SK-N-SH (cell line): ENCODE results near the gene COL8A1. TPM values are rescaled to one million over a fixed set of nuclear protein-coding genes. Genes with fewer than 3 reads are reported as not detected.

ENCODE experiments used
- CTCF ChIA-PET: fragments of 300-600, 350-600 bp; formaldehyde crosslinking; extraction: SDS; loops from one replicate; lab custom pipeline; 2021; lab: Yijun Ruan, JAX
- POLR2A ChIA-PET: fragments of 350-600 bp; sonication (Branson Sonifier 250); formaldehyde crosslinking; extraction: SDS; loops from one replicate; lab custom pipeline; 2020; ENCODE audit warnings: antibody characterized with exemption, inconsistent platforms; lab: Yijun Ruan, JAX
- DNase-seq: peaks from one replicate; pipeline ENCODE4 v3.0.0; 2012
- H2AFZ ChIP-seq: fragments of 200-600 bp; sonication (generic); 2 replicates; pipeline ENCODE4 v1.8.1; 2016; ENCODE audit warnings: antibody characterized with exemption, mild to moderate bottlenecking, low read depth
- H3F3A ChIP-seq: fragments of 200-600 bp; sonication (generic); replicated peaks from 2 replicates; pipeline ENCODE3; 2016; ENCODE audit warnings: antibody characterized with exemption, mild to moderate bottlenecking; ENCODE audit not compliant: insufficient read depth
- H3K27ac ChIP-seq, 2 experiments: fragments of 200-500 bp in 1 of 2; fragments of 200-600 bp in 1 of 2; sonication (Bioruptor generic) in 1 of 2; sonication (generic), shearing (Covaris generic) in 1 of 2; 2 replicates each; pipeline versions ENCODE4 v1.5.1 to v1.6.1; 2014 to 2016; ENCODE audit warnings: low read depth in 2 of 2, inconsistent platforms in 1 of 2, low read length in 1 of 2, mild to moderate bottlenecking in 1 of 2, mixed read lengths in 1 of 2
- H3K27me3 ChIP-seq: fragments of 200-600 bp; sonication (generic), shearing (Covaris generic); 2 replicates; pipeline ENCODE4 v1.6.1; 2016; ENCODE audit warnings: mixed run types; ENCODE audit not compliant: insufficient read depth
- H3K36me3 ChIP-seq, 2 experiments: fragments of 200-500 bp in 1 of 2; fragments of 200-600 bp in 1 of 2; sonication (Bioruptor generic) in 1 of 2; sonication (generic) in 1 of 2; replicated peaks in 1 of 2; 2 replicates each; pipeline versions ENCODE3 to v1.5.1; 2014 to 2016; ENCODE audit warnings: low read length in 1 of 2, mild to moderate bottlenecking in 1 of 2; ENCODE audit not compliant: insufficient read depth in 2 of 2, control insufficient read depth in 1 of 2
- H3K4me1 ChIP-seq, 2 experiments: fragments of 200-500 bp in 1 of 2; fragments of 200-600 bp in 1 of 2; sonication (Bioruptor generic) in 1 of 2; sonication (generic), shearing (Covaris generic) in 1 of 2; 2 replicates each; pipeline versions ENCODE4 v1.5.1 to v1.6.1; 2014 to 2016; ENCODE audit warnings: low read depth in 1 of 2, low read length in 1 of 2, mixed run types in 1 of 2; ENCODE audit not compliant: insufficient read depth in 2 of 2, control insufficient read depth in 1 of 2
- H3K4me2 ChIP-seq: fragments of 200-600 bp; sonication (generic), shearing (Covaris generic); 2 replicates; pipeline ENCODE4 v1.6.1; 2017; ENCODE audit warnings: mixed run types
- H3K4me3 ChIP-seq, 2 experiments: fragments of 200-500 bp in 1 of 2; fragments of 200-600 bp in 1 of 2; sonication (Bioruptor generic) in 1 of 2; sonication (generic), shearing (Covaris generic) in 1 of 2; 2 replicates each; pipeline versions ENCODE4 v1.5.1 to v1.8.1; 2014 to 2016; ENCODE audit warnings: low read depth in 2 of 2, inconsistent platforms in 1 of 2, low read length in 1 of 2, mild to moderate bottlenecking in 1 of 2, mixed read lengths in 1 of 2, moderate library complexity in 1 of 2
- H3K79me2 ChIP-seq: fragments of 200-600 bp; sonication (generic); 2 replicates; pipeline ENCODE4 v1.8.1; 2017; ENCODE audit warnings: mild to moderate bottlenecking; ENCODE audit not compliant: insufficient read depth
- H3K9ac ChIP-seq: fragments of 200-600 bp; sonication (generic); 2 replicates; pipeline ENCODE4 v1.6.1; 2017; ENCODE audit warnings: mixed run types
- H3K9me2 ChIP-seq: fragments of 200-600 bp; sonication (generic); 2 replicates; pipeline ENCODE4 v1.6.1; 2017; ENCODE audit warnings: mixed run types
- H3K9me3 ChIP-seq: fragments of 200-600 bp; sonication (generic); 2 replicates; pipeline ENCODE4 v1.6.1; 2017; ENCODE audit warnings: mixed run types, mild to moderate bottlenecking, moderate library complexity
- H4K20me1 ChIP-seq: fragments of 200-600 bp; sonication (generic); 2 replicates; pipeline ENCODE4 v1.6.1; 2017; ENCODE audit warnings: mild to moderate bottlenecking, mixed run types; ENCODE audit not compliant: insufficient read depth
- FOXJ3 ChIP-seq: sonication (generic); formaldehyde crosslinking; IDR thresholded peaks from 2 replicates; pipeline ENCODE4 v1.5.1; 2020; ENCODE audit warnings: mild to moderate bottlenecking, missing genetic modification reagents
- GATA2 ChIP-seq: sonication (generic); formaldehyde crosslinking; IDR thresholded peaks from 2 replicates; pipeline ENCODE4 v1.5.0; 2020; ENCODE audit warnings: mild to moderate bottlenecking, missing genetic modification reagents
- MXI1 ChIP-seq: IDR thresholded peaks from 2 replicates; pipeline ENCODE4 v1.6.1; 2012; ENCODE audit warnings: mild to moderate bottlenecking, low read depth, low read length, improper control_type of control experiment
- NRF1 ChIP-seq: IDR thresholded peaks from 2 replicates; pipeline ENCODE4 v1.6.1; 2012; ENCODE audit warnings: low read depth, mild to moderate bottlenecking, low read length
- POLR2AphosphoS5 ChIP-seq: IDR thresholded peaks from 2 replicates; pipeline ENCODE4 v1.6.1; 2012; ENCODE audit warnings: low read depth, low read length
- RXRA ChIP-seq: IDR thresholded peaks from 2 replicates; pipeline ENCODE4 v1.4.0; 2012; ENCODE audit warnings: low read depth, mild to moderate bottlenecking, borderline replicate concordance
- SIN3A ChIP-seq: IDR thresholded peaks from 2 replicates; pipeline ENCODE4 v1.6.1; 2012; ENCODE audit warnings: low read depth, mild to moderate bottlenecking, low read length, moderate library complexity, borderline replicate concordance
- TAF1 ChIP-seq: IDR thresholded peaks from 2 replicates; pipeline ENCODE4 v1.6.1; 2012; ENCODE audit warnings: low read depth, mild to moderate bottlenecking, low read length, moderate library complexity, borderline replicate concordance
- WGBS: methylation state at CpG from one replicate; pipeline ENCODE4 v1.1.6; 2017; ENCODE audit warnings: low lambda C conversion rate; 5-methylcytosine and 5-hydroxymethylcytosine counted together
- polyA plus RNA-seq, 3 experiments: library from polyadenylated mRNA; depleted of rRNA; stranded (reverse); fragments of >200 nt; gene quantifications; 2 replicates each; pipeline ENCODE4 v1.2.3, GENCODE V29; 2012
- TF ChIP-seq, protein P1 (sequence below): IDR thresholded peaks from 2 replicates; pipeline ENCODE4 v1.4.0; 2012; ENCODE audit warnings: low read depth, borderline replicate concordance
- TF ChIP-seq, protein P2 (sequence below): IDR thresholded peaks from 2 replicates; pipeline ENCODE4 v1.6.1; 2012; ENCODE audit warnings: mild to moderate bottlenecking, low read depth, low read length, moderate library complexity
- TF ChIP-seq, protein P3 (sequence below): IDR thresholded peaks from 2 replicates; pipeline ENCODE4 v1.4.0; 2012; ENCODE audit warnings: low read depth, borderline replicate concordance
- TF ChIP-seq, protein P4 (sequence below): fragments of 150-350 bp; IDR thresholded peaks from 2 replicates; pipeline ENCODE4 v1.6.1; 2017; ENCODE audit warnings: antibody characterized with exemption, low read length, low read depth, borderline replicate concordance

The COL8A1 gene
- polyA plus RNA-seq, 1 of the 3 experiments (the other 2 are of a cell fraction) = 4.0 TPM

DNA sequence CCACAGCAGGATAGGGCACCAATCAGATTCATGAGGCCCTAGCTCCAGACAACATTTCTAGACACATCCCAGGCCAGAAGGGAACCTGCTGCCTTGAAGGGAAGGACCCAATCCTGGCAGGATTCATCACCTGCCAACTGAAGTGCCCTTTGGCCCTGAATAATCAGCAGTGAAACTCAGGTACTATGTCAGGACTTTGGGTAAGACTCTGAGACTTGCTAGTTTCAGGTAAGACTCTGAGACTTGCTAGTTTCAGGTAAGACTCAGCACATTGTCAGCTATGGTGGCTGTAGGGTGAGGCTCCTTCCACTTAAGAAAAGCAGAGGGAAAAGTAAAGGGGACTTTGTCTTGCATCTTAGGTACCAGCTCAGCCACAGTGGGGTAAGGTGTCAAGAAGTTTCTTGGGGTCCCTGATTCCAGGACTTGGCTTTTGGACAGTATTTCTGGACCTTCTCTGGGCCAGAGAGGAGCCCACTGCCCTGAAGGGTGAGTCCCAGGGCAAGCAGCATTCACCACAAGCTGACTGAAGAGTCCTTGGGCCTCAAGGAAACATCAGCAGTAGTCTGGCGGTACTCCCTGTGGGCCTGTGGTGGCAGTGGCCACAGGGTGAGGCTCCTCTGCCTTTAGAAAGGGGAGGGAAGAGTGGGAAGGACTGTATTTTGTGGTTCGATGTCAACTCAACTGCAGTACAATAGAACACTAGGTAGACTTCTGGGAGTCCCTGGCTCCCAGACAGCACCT is 13.7 kb upstream of the COL8A1 start (continued):
- TF ChIP-seq, protein P1, sequence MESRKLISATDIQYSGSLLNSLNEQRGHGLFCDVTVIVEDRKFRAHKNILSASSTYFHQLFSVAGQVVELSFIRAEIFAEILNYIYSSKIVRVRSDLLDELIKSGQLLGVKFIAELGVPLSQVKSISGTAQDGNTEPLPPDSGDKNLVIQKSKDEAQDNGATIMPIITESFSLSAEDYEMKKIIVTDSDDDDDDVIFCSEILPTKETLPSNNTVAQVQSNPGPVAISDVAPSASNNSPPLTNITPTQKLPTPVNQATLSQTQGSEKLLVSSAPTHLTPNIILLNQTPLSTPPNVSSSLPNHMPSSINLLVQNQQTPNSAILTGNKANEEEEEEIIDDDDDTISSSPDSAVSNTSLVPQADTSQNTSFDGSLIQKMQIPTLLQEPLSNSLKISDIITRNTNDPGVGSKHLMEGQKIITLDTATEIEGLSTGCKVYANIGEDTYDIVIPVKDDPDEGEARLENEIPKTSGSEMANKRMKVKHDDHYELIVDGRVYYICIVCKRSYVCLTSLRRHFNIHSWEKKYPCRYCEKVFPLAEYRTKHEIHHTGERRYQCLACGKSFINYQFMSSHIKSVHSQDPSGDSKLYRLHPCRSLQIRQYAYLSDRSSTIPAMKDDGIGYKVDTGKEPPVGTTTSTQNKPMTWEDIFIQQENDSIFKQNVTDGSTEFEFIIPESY = no peak

DNA sequence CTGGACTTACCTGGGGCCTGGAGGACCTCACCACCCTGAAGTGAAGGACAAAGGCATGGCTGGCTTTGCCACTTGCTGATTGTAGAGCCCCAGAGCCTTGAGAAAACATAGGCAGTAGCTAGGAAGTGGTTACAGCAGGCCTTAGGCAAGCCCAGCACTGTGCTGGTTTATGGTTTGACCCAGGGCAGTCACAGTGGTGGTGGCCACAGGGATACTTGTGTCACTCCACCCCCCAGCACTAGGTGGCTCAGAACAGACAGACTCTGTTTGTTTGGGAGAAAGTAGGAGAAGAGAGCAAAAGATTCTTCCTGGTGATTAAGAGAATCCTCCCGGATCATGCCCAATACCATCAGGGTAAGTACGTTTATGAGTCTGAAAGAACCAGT is 13.2 kb upstream of the COL8A1 start:
- no peak overlapping the region for H3K4me3 ChIP-seq
- H4K20me1 ChIP-seq = no peaks in the 10 kb centered on the region
- no peaks in the 10 kb centered on the region for H3K9me3 ChIP-seq
- no peaks in the 10 kb centered on the region for H3K36me3 ChIP-seq
- WGBS = 11% methylated on average over 2 of the region's 2 CpGs
- no peak for TF ChIP-seq NRF1
- TF ChIP-seq RXRA = no peak
- TF ChIP-seq, protein P2, sequence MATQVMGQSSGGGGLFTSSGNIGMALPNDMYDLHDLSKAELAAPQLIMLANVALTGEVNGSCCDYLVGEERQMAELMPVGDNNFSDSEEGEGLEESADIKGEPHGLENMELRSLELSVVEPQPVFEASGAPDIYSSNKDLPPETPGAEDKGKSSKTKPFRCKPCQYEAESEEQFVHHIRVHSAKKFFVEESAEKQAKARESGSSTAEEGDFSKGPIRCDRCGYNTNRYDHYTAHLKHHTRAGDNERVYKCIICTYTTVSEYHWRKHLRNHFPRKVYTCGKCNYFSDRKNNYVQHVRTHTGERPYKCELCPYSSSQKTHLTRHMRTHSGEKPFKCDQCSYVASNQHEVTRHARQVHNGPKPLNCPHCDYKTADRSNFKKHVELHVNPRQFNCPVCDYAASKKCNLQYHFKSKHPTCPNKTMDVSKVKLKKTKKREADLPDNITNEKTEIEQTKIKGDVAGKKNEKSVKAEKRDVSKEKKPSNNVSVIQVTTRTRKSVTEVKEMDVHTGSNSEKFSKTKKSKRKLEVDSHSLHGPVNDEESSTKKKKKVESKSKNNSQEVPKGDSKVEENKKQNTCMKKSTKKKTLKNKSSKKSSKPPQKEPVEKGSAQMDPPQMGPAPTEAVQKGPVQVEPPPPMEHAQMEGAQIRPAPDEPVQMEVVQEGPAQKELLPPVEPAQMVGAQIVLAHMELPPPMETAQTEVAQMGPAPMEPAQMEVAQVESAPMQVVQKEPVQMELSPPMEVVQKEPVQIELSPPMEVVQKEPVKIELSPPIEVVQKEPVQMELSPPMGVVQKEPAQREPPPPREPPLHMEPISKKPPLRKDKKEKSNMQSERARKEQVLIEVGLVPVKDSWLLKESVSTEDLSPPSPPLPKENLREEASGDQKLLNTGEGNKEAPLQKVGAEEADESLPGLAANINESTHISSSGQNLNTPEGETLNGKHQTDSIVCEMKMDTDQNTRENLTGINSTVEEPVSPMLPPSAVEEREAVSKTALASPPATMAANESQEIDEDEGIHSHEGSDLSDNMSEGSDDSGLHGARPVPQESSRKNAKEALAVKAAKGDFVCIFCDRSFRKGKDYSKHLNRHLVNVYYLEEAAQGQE = no peak
- H3K4me2 ChIP-seq = no peak overlapping the region
- H3F3A ChIP-seq = no peaks in the 10 kb centered on the region
- H3K9ac ChIP-seq = no peak overlapping the region
- 0 out of 4 replicates have a peak, but pooled peaks cover 0 to 9% of the 10 kb centered on the region in 2 experiments for H3K4me1 ChIP-seq
- CTCF ChIA-PET = interaction anchor here (1.2 kb wide), 2 partner anchors 10 to 451 kb away, joined by 3 read pairs; no protein-coding TSS in a partner anchor
- POLR2A ChIA-PET = no interaction called here
- DNase-seq = no peak
- no peak overlapping the region for H3K27ac ChIP-seq
- H3K27me3 ChIP-seq = peaks cover 6% of the 10 kb centered on the region; the same call in 1 of the 2 replicates
- H3K79me2 ChIP-seq = no peaks in the 10 kb centered on the region
- no peak overlapping the region for H2AFZ ChIP-seq
- H3K9me2 ChIP-seq = no peaks in the 10 kb centered on the region

DNA sequence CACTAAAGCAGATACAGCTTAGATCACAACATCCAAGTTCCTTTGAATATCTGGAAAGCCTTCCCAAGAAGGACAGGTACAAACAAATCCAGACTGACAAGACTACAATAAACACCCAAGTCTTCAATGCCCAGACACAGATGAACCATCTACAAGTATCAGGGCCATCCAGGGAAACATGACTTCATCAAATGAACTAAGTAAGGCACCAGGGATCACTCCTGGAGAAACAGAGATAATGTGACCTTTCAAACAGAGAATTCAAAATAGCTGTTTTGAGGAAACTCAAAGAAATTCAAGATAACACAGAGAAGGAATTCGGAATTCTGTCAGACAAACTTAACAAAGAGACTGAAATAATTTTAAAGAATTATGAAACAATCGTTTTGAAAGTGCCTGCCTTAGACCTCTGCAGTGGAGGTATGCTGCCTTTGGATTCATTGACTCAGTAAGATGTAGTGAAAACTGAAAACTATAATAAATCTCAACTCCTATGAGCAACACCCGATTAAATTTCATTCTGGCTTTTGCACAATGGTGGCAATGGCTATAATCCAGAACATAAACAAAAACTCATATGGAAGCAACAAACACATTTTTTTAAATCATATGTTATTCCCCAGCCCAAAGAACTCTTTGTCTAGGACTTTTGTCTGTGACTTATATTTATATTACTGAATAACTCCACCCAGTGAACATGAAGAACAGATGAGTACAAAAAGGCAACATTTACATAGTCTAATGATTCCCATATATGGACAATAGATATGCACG is 12.6 kb upstream of the COL8A1 start:
- no peaks in the 10 kb centered on the region for H3K79me2 ChIP-seq
- no peak overlapping the region for H3K4me2 ChIP-seq
- no peak for TF ChIP-seq SIN3A
- TF ChIP-seq, protein P3, sequence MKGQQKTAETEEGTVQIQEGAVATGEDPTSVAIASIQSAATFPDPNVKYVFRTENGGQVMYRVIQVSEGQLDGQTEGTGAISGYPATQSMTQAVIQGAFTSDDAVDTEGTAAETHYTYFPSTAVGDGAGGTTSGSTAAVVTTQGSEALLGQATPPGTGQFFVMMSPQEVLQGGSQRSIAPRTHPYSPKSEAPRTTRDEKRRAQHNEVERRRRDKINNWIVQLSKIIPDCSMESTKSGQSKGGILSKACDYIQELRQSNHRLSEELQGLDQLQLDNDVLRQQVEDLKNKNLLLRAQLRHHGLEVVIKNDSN = no peak
- TF ChIP-seq POLR2AphosphoS5 = no peak
- TF ChIP-seq TAF1 = no peak
- TF ChIP-seq FOXJ3 (CRISPR knock-in tag) = no peak
- TF ChIP-seq MXI1 = no peak
- TF ChIP-seq, protein P4, sequence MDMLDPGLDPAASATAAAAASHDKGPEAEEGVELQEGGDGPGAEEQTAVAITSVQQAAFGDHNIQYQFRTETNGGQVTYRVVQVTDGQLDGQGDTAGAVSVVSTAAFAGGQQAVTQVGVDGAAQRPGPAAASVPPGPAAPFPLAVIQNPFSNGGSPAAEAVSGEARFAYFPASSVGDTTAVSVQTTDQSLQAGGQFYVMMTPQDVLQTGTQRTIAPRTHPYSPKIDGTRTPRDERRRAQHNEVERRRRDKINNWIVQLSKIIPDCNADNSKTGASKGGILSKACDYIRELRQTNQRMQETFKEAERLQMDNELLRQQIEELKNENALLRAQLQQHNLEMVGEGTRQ = no peak
- no peak for TF ChIP-seq GATA2 (CRISPR knock-in tag)
- TF ChIP-seq NRF1 = no peak
- TF ChIP-seq, all 33 proteins: peak for 0
- WGBS = 3% methylated on average over 4 of the region's 4 CpGs
- Histone ChIP-seq H3K27me3 (peaks cover 6% of the 10 kb centered on the region; the same call in 1 of the 2 replicates), H3K36me3 (no peaks in the 10 kb centered on the region), H3K4me1 (0 out of 4 replicates have a peak, but pooled peaks cover 0 to 9% of the 10 kb centered on the region in 2 experiments), H3K27ac (no peak overlapping the region; a peak in 1 of 4 replicates), H3K9ac (no peak overlapping the region), H3K9me3 (no peaks in the 10 kb centered on the region), H3K9me2 (no peaks in the 10 kb centered on the region), H2AFZ (no peak overlapping the region), H3F3A (no peaks in the 10 kb centered on the region), H4K20me1 (no peaks in the 10 kb centered on the region), H3K4me3 (no peak overlapping the region)
- no peak for DNase-seq
- POLR2A ChIA-PET = no interaction called here
- CTCF ChIA-PET = interaction anchor here (1.2 kb wide), 1 partner anchor 452 kb away, joined by 3 read pairs; no protein-coding TSS in a partner anchor
